ENCODE data around the gene ZNHIT2. TPM values are rescaled to one million over a fixed set of nuclear protein-coding genes. Genes with fewer than 3 reads are reported as not detected.

ZNHIT2 gene
- total RNA-seq, 1 donor, result 11.2 TPM

- no peak overlapping the region for H3K4me3 ChIP-seq (ENCODE audit: low read depth, low read length)
- DNase-seq (ENCODE audit: low read depth), result no peak
- no peak for TF ChIP-seq CTCF (IDR thresholded peaks at IDR 0.05; ENCODE audit: insufficient read depth, low read depth, low read length)
Measured at GRCh38 chr11:65108469-65109123, 8.9 kb downstream of the ZNHIT2 start.

GRCh38 chr11:65107751-65108468, 9.6 kb downstream of the ZNHIT2 start:
- no peak overlapping the region for H3K4me3 ChIP-seq (ENCODE audit: low read depth, low read length)
- DNase-seq (ENCODE audit: low read depth), result no peak
- TF ChIP-seq CTCF (IDR thresholded peaks at IDR 0.05; ENCODE audit: insufficient read depth, low read depth, low read length), result no peak

GRCh38 chr11:65107078-65107477, 10.4 kb downstream of the ZNHIT2 start:
- no peak for DNase-seq (ENCODE audit: low read depth)
- no peak overlapping the region for H3K4me3 ChIP-seq (ENCODE audit: low read depth, low read length)
- no peak for TF ChIP-seq CTCF (IDR thresholded peaks at IDR 0.05; ENCODE audit: insufficient read depth, low read depth, low read length)

- no peak for TF ChIP-seq CTCF (IDR thresholded peaks at IDR 0.05; ENCODE audit: insufficient read depth, low read depth, low read length)
- no peak overlapping the region for H3K4me3 ChIP-seq (ENCODE audit: low read depth, low read length)
- DNase-seq (ENCODE audit: low read depth), result no peak
Measured at GRCh38 chr11:65104628-65105027, 12.9 kb downstream of the ZNHIT2 start.

GRCh38 chr11:65103476-65103875, 14.0 kb downstream of the ZNHIT2 start:
- no peak overlapping the region for H3K4me3 ChIP-seq (ENCODE audit: low read depth, low read length)
- DNase-seq (ENCODE audit: low read depth), result no peak
- no peak for TF ChIP-seq CTCF (IDR thresholded peaks at IDR 0.05; ENCODE audit: insufficient read depth, low read depth, low read length)

- DNase-seq (ENCODE audit: low read depth), result no peak
Measured at GRCh38 chr11:65102142-65103095, 15.1 kb downstream of the ZNHIT2 start.

More at GRCh38 chr11:65102142-65103095, 15.1 kb downstream of the ZNHIT2 start:
- no peak overlapping the region for H3K4me3 ChIP-seq (ENCODE audit: low read depth, low read length)
- no peak for TF ChIP-seq CTCF (IDR thresholded peaks at IDR 0.05; ENCODE audit: insufficient read depth, low read depth, low read length)
